GM19035 (cell line): ENCODE results near the gene ZNF865.

ENCODE experiments used
- ATAC-seq: cut with Tn5 transposase; IDR thresholded peaks from one replicate; pipeline ENCODE4 v1.9.1; 2021; ENCODE audit not compliant: unreplicated experiment

The ZNF865 gene

GRCh38 chr19:55656552-55656951, 51.1 kb downstream of the ZNF865 start:
- no peak for ATAC-seq

DNA sequence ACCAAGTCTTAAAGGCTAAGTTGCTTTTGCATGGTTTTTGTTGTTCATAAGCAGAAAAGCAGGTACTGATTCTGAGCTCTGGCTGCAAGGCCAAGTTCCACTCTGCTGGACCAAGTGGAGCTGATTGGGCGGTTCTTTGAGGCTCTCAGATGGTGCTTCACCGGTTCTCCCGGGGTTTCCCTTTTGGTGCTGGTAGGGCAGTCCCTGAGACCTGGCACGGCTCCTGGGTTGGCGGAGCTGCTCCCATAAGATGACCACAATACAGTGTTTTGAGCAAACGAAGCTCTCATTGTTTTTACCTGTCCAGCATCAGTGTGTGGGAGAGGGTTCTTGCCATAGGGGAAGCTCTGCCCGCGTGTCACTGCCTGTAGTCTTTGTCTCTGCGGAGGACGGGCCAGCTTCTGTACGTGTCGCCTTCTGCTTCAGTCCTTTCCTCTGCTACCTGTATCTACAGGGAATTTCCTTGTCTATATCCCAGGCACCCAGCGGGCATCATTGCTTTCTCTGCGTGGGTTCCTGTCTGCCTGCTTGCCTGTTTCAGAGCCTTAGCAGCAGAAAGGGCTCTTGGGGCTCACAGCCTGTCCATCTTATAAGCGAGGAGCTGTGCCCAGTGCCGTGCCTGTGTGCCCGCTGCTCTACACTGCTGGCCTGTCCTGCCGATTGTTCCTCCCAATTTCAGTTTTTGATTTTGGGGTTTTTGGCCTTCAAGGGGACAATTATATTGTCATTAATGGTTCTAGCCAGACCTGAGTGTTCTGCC, 51.7 kb downstream of the ZNF865 start:
- no peak for ATAC-seq

DNA sequence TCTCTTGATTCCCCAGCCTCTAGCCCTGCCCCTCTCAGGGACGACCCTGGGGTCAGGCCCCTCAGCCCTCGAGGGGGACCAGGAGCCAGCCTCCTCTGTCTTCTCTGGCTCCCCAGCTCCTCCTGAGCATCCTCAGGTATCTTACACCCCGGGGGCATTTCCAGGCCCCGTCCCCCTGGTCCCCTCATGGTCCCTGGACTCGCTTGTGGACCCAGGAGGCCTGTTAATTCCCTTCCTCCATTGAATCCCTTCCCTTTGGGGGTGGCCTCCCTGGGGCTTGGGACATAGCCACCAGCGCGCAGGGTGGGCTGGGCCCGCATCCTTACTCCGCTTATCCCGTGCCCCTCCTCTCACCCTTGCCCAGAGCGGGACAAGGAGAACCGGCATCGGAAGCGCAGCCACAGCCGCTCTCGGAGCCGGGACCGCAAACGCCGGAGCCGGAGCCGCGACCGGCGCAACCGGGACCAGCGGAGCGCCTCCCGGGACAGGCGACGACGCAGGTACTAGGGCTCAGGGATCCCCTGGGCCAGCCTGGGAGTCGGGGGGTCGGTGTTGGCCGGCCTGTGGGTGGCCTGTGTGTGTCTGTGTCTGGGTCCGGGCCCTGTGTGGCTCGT, 53.5 kb downstream of the ZNF865 start:
- no peak for ATAC-seq

DNA sequence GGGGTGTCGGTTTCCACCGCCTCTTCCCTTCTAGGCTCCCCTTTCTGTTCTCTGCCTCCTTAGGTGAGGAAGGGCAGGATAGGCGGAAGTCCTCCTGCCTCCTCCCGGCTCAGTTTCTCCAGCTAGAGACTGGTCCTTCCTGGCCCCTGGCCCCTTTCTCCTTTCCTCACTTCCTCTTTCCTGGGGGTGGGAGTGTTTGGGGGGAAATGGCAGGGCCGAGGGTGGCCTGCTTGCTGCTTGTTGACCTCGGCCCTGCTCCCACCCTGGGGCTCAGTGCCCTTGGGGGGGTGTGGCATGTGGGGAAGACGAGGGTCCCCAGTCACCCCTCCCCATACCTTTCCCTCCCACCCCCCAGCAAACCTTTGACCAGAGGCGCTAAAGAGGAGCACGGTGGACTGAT, 54.4 kb downstream of the ZNF865 start:
- ATAC-seq = no peak

- no peak for ATAC-seq
Measured at GRCh38 chr19:55660404-55660803, 55.0 kb downstream of the ZNF865 start.

DNA sequence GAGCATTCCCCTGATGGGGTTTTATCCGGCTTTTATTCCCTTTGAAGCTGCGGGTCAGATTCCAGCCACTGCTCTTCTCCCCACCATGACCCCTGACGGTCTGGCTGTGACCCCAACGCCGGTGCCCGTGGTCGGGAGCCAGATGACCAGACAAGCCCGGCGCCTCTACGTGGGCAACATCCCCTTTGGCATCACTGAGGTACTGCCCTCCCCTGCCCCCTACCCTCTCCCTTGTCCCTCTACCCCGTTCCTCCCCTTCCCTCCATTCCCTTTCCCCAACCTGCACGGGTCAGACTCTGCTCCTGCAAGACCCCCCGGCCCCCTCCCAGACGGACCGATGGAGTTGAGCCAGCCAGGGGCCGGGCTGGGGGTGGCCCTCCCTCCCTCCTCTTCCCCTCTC, 55.5 kb downstream of the ZNF865 start:
- no peak for ATAC-seq

DNA sequence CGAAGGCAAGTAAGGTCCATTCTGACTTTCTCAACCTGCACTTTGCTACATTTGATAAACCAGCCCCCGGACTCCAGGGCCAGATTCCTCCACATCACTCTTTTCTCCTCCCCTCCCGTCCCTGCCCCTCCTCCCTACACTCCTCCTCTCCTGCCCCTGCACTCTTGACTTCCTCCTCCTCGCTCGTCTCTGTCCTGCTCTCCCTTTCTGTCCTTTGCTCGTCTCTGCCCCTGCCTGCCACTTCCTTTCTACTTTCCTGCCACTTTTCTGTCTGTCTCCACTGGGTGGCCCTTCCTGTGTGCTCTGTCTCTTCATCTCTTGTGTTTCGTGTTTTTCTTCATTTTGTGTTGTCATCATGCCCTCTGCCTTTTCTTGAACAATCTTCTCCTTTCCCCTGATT, 56.4 kb downstream of the ZNF865 start:
- ATAC-seq = no peak

DNA sequence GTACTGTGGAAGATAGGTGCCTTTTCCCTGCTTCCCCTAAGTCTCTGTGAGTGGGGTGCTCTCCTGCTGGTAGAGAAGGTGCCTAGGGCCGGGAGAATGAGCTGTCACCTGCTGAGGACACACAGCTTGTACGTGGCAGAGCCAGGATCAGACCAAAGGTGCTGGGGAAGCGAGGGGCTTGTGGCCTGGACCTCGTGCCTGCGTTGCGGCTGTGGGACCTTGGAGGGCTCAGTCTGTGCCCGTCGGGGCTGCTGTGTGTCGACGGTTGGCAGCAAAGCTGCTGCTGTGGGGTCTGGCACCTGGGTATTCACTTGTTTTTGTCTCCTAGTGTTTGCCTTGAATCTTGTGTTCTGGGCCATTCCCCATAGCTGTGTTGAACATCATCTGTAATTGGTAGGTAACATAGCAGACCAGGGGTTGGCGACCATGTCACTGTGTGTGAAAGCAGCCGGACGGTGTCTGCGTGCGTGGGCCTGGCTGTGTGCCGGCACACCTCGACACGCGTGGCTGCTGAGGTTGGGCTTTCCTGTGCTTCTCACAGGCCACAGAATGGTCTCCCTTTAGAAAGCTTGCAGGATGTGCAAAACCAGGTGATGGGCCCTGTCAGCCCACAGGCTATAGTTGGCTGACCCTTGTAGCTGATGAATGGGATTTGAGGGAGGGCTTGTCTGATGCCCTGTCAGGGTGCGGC, 58.5 kb downstream of the ZNF865 start:
- ATAC-seq = no peak

DNA sequence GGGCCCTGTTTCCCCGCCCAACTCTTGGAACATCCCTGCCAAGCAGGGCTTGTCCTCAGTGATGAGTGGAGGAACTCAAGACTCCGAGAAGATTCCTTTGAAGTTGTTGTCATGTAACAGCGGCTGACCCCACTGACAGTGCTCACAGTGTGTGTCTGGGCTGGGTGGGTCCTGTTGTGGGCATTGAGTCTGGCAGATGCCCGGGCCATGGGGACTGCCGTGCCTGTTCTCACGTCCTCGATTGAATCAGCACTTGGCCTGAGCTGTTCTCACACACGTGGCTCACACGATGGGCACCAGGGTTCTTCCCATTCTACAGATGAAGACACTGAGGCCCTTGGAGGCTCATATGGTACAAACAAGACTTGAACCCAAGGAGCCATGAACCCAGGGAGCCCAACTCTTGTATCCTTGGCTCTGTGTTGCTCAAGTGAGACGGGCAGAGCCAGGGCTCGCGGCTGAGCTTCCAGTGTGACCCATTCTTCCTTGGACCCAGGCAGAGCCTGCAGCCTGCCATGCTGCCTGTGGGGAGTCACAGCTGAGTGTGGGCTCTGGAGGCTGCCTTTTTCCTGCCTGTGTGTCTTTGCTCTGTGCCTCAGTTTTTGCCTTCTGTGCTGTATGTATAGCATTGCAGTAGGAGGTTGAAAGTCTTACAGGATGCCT, 61.0 kb downstream of the ZNF865 start:
- no peak for ATAC-seq
